ENCODE data around the gene FSTL4.

DNA sequence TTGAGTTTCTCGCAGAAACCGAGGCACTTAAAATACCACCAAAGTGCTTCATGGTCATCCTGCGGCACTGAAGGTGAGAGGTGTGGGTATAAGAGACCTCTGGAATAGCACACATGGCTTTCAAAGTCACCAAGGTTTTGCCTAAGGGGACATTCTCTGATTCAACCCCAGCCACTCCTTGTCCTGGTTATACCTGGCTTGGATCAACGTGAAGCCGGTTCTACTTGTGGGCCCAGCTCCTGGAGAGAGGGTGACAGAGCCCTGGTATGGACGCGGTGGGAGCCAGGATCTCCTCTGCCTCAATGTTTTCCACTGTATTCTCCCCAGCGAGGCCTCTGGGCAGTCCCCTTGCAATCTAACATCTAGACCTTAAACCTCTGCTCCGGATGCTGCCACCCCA, 132.0 kb downstream of the FSTL4 start:
- no peak for TF ChIP-seq POLR2AphosphoS5 (IDR thresholded peaks at IDR 0.05)
- TF ChIP-seq, protein P1, sequence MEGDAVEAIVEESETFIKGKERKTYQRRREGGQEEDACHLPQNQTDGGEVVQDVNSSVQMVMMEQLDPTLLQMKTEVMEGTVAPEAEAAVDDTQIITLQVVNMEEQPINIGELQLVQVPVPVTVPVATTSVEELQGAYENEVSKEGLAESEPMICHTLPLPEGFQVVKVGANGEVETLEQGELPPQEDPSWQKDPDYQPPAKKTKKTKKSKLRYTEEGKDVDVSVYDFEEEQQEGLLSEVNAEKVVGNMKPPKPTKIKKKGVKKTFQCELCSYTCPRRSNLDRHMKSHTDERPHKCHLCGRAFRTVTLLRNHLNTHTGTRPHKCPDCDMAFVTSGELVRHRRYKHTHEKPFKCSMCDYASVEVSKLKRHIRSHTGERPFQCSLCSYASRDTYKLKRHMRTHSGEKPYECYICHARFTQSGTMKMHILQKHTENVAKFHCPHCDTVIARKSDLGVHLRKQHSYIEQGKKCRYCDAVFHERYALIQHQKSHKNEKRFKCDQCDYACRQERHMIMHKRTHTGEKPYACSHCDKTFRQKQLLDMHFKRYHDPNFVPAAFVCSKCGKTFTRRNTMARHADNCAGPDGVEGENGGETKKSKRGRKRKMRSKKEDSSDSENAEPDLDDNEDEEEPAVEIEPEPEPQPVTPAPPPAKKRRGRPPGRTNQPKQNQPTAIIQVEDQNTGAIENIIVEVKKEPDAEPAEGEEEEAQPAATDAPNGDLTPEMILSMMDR (IDR thresholded peaks at IDR 0.05) = no peak
- TF ChIP-seq POLR2A (IDR thresholded peaks at IDR 0.05) = no peak
- no peak for TF ChIP-seq EP300 (IDR thresholded peaks at IDR 0.05)

All from upper lobe of left lung (tissue), 4 donors.